DND-41 (cell line): ENCODE data around the gene ALDH2.
"Not testable (repeated sequence)": the region's sequence is repeated elsewhere in the genome, so short reads cannot be mapped to it uniquely, and the experiment has no call there.

Experiments used
- ATAC-seq: fragments of 200-7000 bp; cut with Tn5 transposase; 3 replicates; pipeline ENCODE4 v1.9.1; 2021; ENCODE audit warnings: low read depth; ENCODE audit not compliant: insufficient read depth
- DNase-seq: peaks from one replicate; pipeline ENCODE4 v3.0.0-alpha.2; 2020
- H2AFZ ChIP-seq: 2 replicates; pipeline ENCODE4 v1.6.0; 2012; ENCODE audit warnings: low read depth, low read length
- H3K27ac ChIP-seq: 2 replicates; pipeline ENCODE4 v1.5.1; 2012; ENCODE audit warnings: low read length, inconsistent platforms
- H3K27me3 ChIP-seq: fragments of 200-600 bp; sonication (generic); 2 replicates; pipeline ENCODE4 v1.6.0; 2012; ENCODE audit warnings: low read length, mild to moderate bottlenecking, inconsistent platforms; ENCODE audit not compliant: insufficient read depth, poor library complexity
- H3K36me3 ChIP-seq: 2 replicates; pipeline ENCODE4 v1.5.1; 2012; ENCODE audit warnings: low read length, inconsistent platforms; ENCODE audit not compliant: insufficient read depth
- H3K4me1 ChIP-seq: 2 replicates; pipeline ENCODE4 v1.5.1; 2012; ENCODE audit warnings: mild to moderate bottlenecking, low read length; ENCODE audit not compliant: insufficient read depth
- H3K4me2 ChIP-seq: 2 replicates; pipeline ENCODE4 v1.6.0; 2012; ENCODE audit warnings: mild to moderate bottlenecking, moderate library complexity, low read length, inconsistent platforms; ENCODE audit not compliant: insufficient read depth
- H3K4me3 ChIP-seq, 2 experiments: fragments of 200-600 bp in 1 of 2; shearing (Covaris generic) in 1 of 2; 2 replicates each; pipeline ENCODE4 v1.5.1; 2012 to 2016; ENCODE audit warnings: inconsistent platforms in 2 of 2, low read length in 2 of 2, mild to moderate bottlenecking in 2 of 2, low read depth in 1 of 2, moderate library complexity in 1 of 2
- H3K79me2 ChIP-seq: 2 replicates; pipeline ENCODE4 v1.6.0; 2012; ENCODE audit warnings: low read length, inconsistent platforms; ENCODE audit not compliant: insufficient read depth
- H3K9ac ChIP-seq: 2 replicates; pipeline ENCODE4 v1.6.0; 2012; ENCODE audit warnings: low read depth, mild to moderate bottlenecking, inconsistent platforms, low read length, moderate library complexity
- H3K9me3 ChIP-seq: 2 replicates; pipeline ENCODE4 v1.5.1; 2012; ENCODE audit warnings: low read length, moderate library complexity, mild to moderate bottlenecking, inconsistent platforms; ENCODE audit not compliant: insufficient read depth, severe bottlenecking
- H4K20me1 ChIP-seq: 2 replicates; pipeline ENCODE4 v1.6.0; 2012; ENCODE audit warnings: low read length; ENCODE audit not compliant: insufficient read depth
- EZH2 ChIP-seq: IDR thresholded peaks from 3 replicates; pipeline ENCODE4 v1.6.1; 2012; ENCODE audit warnings: borderline replicate concordance, low read depth, mild to moderate bottlenecking, moderate library complexity, low read length, inconsistent platforms; ENCODE audit not compliant: severe bottlenecking
- TF ChIP-seq, protein P1 (sequence below): IDR thresholded peaks from 2 replicates; pipeline ENCODE4 v1.5.1; 2012; ENCODE audit warnings: borderline replicate concordance, low read length, moderate library complexity, mild to moderate bottlenecking; ENCODE audit not compliant: poor library complexity, severe bottlenecking; ENCODE audit errors: extremely low read depth

ALDH2 gene

DNA sequence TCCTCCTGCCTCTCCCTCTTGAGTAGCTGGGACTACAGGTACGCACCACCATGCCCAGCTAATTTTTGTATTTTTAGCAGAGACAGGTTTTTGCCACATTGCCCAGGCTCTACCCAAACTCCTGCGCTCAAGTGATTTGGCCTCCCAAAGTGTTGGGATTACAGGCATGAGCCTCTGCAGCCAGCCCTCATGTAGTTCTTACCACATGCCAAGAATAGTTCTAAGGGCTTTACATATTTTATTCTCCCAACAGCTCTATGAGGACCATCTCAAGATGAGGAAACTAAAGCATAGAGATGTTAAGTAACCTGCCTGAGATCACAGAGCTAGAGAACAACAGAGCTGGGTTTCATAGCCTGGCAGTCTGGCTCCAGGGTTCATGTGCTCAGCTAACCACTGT lies 37.9 kb upstream of the ALDH2 start:
- no peaks in the 10 kb centered on the region for H4K20me1 ChIP-seq
- TF ChIP-seq EZH2 = no peak
- TF ChIP-seq, protein P1, sequence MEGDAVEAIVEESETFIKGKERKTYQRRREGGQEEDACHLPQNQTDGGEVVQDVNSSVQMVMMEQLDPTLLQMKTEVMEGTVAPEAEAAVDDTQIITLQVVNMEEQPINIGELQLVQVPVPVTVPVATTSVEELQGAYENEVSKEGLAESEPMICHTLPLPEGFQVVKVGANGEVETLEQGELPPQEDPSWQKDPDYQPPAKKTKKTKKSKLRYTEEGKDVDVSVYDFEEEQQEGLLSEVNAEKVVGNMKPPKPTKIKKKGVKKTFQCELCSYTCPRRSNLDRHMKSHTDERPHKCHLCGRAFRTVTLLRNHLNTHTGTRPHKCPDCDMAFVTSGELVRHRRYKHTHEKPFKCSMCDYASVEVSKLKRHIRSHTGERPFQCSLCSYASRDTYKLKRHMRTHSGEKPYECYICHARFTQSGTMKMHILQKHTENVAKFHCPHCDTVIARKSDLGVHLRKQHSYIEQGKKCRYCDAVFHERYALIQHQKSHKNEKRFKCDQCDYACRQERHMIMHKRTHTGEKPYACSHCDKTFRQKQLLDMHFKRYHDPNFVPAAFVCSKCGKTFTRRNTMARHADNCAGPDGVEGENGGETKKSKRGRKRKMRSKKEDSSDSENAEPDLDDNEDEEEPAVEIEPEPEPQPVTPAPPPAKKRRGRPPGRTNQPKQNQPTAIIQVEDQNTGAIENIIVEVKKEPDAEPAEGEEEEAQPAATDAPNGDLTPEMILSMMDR = no peak
- H3K9ac ChIP-seq = no peak overlapping the region
- no peaks in the 10 kb centered on the region for H3K27me3 ChIP-seq
- H3K79me2 ChIP-seq = no peaks in the 10 kb centered on the region
- no peak for ATAC-seq
- no peak overlapping the region for H3K4me2 ChIP-seq
- H3K4me3 ChIP-seq = no peak overlapping the region
- H3K36me3 ChIP-seq = peaks cover 19% of the 10 kb centered on the region
- no peak for DNase-seq
- H2AFZ ChIP-seq = no peak overlapping the region
- H3K27ac ChIP-seq = no peak overlapping the region
- no peaks in the 10 kb centered on the region for H3K4me1 ChIP-seq
- H3K9me3 ChIP-seq = no peaks in the 10 kb centered on the region

DNA sequence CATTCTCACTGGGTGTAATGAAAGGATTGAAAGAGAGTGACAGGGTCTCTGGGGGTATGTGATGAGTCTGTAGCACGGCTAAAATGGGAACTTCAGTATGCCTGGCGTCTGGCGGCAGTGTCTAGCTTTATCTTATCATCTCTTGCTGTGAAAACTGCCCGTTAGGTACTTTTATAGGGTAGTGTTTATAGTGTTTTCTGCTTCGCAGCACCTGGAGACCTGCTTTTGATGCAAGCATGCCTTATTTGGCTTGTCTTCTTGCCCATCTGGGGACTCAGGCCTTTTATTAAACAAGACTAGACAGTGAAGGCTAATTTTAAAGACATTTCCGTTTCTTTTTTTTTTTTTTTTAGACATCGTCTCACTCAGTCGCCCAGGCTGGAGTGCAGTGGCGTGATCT lies 36.3 kb upstream of the ALDH2 start:
- TF ChIP-seq, protein P1 = no peak
- no peak for TF ChIP-seq EZH2
- Histone ChIP-seq H3K4me3 (no peak overlapping the region), H3K27me3 (no peaks in the 10 kb centered on the region), H3K4me1 (no peaks in the 10 kb centered on the region), H3K9me3 (no peaks in the 10 kb centered on the region), H3K36me3 (peaks cover 20% of the 10 kb centered on the region), H2AFZ (no peak overlapping the region), H3K79me2 (no peaks in the 10 kb centered on the region), H4K20me1 (no peaks in the 10 kb centered on the region), H3K4me2 (no peak overlapping the region), H3K9ac (no peak overlapping the region), H3K27ac (no peak overlapping the region)
- DNase-seq = no peak
- ATAC-seq = no peak

DNA sequence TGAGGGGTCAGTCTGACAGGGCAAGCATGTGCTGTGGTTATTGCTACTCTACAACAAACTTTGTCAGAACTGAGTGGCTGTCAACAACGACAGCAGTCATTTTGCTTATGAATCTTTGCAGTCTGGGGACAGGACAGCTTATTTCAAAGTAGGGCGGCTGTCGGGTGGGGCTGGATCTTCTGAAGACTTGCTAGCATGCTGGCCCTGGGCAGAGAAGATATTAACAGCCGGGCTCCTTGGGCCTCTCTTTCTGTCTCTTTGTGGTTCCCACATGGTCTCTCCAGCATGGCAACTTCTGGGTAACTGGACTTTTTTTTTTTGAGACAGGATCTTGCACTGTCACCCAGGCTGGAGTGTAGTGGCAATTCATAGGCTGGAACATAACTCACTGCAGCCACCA lies 33.9 kb upstream of the ALDH2 start:
- H4K20me1 ChIP-seq = no peaks in the 10 kb centered on the region
- H3K27ac ChIP-seq = no peak overlapping the region
- H3K4me2 ChIP-seq = no peak overlapping the region
- H3K4me1 ChIP-seq = no peaks in the 10 kb centered on the region
- no peaks in the 10 kb centered on the region for H3K9me3 ChIP-seq
- H3K9ac ChIP-seq = no peak overlapping the region
- H3K27me3 ChIP-seq = no peaks in the 10 kb centered on the region
- DNase-seq (no peak), ATAC-seq (no peak)
- H3K79me2 ChIP-seq = no peaks in the 10 kb centered on the region
- peaks cover 26% of the 10 kb centered on the region for H3K36me3 ChIP-seq
- no peak overlapping the region for H2AFZ ChIP-seq
- no peak for TF ChIP-seq EZH2
- TF ChIP-seq, protein P1 = no peak
- no peak overlapping the region for H3K4me3 ChIP-seq

DNA sequence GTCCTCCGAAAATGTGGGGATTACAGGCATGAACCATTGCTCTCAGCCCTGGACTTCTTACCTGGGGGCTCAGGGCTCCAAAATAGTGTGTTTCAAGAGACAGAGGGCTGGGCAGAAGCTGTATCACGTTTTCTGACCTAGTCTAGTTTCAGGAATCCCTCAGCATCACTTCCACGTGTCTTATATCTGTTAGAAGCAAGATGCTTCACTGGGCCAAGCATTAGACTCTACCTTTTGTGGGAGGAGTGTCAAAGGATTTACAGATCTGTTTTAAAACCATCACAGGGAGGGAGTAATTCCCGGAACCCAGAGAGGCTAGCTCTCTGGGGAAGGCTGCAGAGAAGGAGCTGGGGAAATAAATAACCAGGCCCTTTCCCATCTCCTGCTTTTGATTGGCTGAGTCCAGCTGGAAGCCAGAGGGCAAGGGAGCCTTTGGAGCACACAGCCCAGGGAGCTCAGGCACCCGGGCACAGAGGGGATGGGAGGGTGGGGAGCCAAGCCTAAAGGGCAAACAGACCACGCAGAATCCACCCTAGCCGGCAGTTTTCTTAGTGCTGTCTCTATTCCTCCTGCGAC lies 33.3 kb upstream of the ALDH2 start:
- Histone ChIP-seq H2AFZ (no peak overlapping the region), H3K4me1 (no peaks in the 10 kb centered on the region), H3K36me3 (peaks cover 26% of the 10 kb centered on the region), H3K27me3 (no peaks in the 10 kb centered on the region), H3K27ac (no peak overlapping the region), H3K79me2 (no peaks in the 10 kb centered on the region), H3K4me3 (no peak overlapping the region), H4K20me1 (no peaks in the 10 kb centered on the region), H3K4me2 (no peak overlapping the region), H3K9ac (no peak overlapping the region), H3K9me3 (no peaks in the 10 kb centered on the region)
- DNase-seq = no peak
- ATAC-seq = no peak
- no peak for TF ChIP-seq EZH2
- TF ChIP-seq, protein P1 = no peak

DNA sequence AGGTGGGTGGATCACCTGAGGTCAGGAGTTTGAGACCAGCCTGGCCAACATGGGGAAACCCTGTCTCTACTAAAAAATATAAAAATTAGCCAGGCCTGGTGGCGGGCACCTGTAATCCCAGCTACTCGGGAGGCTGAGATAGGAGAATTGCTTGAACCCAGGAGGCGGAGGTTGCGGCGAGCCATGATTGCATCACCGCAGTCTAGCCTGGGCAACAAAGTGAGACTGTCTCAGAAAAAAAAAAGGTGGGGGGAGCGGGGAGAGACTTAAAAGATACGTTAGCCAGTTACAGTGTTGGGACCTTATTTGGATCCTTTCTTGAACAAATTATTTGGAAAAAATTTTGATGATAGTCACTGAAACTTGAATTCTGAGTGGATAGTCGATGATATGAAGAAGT lies 27.2 kb upstream of the ALDH2 start:
- H3K4me2 ChIP-seq, H3K9me3 ChIP-seq, ATAC-seq, H3K79me2 ChIP-seq, H2AFZ ChIP-seq, DNase-seq, H3K4me3 ChIP-seq, H3K4me1 ChIP-seq, H3K27me3 ChIP-seq, H3K9ac ChIP-seq, H3K27ac ChIP-seq, H4K20me1 ChIP-seq: not testable (repeated sequence)
- H3K36me3 ChIP-seq = peaks cover 12% of the 10 kb centered on the region
